HG02852 (cell line): ENCODE data around the gene ITGAV.
A peak's percentile ranks its signal among the peaks of the same experiment; 100 is the strongest.

ENCODE experiments used
- ATAC-seq: cut with Tn5 transposase; IDR thresholded peaks from one replicate; pipeline ENCODE4 v1.9.1; 2021; ENCODE audit warnings: mild to moderate bottlenecking, moderate library complexity; ENCODE audit not compliant: unreplicated experiment

The ITGAV gene

DNA sequence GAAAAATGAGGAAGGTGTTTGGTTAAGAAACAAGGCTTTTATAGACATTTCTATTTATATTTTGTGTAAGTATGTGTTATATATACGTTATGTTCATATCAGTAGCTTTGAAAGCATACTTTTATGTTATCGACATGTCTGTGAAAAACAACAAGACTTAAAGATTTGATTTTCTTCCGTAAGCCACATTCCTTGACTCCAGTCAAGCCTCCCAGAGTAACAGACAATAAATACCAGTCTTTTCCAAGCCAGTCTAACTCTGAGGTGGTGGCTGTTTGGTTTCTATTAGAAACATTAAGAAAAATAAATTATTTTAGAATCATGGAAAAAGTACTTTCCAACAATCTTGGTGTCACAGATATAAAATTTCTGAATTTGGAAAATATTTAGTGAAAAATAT lies 16.3 kb upstream of the ITGAV start:
- ATAC-seq = no peak

DNA sequence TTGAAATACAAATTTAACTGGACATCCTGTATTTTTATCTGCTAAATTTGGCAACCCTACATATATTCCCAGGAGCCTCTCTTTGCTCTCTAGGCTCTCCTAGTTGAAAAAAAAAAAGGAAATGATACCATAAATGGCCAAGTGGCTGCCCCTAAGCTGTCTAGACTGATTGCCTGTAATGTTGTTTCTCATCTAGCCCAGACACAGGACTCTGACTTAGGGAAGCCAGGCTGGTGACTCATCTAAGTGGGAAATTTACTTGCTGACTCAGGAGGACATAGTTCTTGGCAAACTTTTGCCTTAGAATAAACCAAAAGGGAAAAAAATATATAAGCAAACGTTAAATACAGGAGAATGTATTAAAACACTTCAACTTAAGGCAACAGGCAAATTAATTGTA lies 14.6 kb upstream of the ITGAV start:
- ATAC-seq = peak; percentile 67

DNA sequence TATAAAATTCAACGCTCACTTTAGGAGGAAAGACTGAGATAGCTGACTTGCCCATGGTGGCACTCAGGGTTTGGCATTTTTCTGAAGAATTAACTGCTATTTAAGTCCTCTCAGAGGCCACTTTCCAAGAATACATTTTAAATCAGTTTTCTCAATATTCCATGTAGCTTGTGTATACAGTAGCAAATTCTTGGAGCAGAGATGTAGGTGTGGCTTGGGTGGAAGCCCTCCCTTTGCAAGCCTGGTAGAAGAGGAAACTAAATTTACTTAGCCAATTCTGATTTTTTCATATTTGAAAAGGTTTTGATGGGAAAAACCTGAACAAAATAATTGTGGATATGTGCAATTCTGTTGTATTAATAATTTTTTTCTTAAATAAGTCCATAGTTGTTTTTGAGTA lies 14.0 kb upstream of the ITGAV start:
- ATAC-seq = no peak

DNA sequence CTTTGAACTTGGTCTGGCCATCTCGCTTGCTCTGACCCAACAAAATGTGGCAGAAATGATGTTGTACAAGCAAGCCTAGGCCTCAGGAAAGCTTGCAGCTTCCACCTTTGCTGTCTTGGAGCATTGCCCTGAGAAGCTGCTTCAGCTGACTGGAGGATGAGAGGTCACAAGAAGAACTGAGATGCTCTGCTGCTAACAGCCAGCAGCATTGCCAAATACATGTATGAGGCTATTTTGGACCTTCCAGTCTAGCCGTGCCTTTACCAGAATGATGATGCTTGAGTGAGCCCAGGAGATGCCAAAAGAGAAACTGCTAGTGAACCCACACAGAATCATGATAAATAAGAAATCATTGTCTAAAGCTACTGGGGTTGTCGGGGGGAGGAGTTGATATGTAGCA lies 13.2 kb upstream of the ITGAV start:
- no peak for ATAC-seq

DNA sequence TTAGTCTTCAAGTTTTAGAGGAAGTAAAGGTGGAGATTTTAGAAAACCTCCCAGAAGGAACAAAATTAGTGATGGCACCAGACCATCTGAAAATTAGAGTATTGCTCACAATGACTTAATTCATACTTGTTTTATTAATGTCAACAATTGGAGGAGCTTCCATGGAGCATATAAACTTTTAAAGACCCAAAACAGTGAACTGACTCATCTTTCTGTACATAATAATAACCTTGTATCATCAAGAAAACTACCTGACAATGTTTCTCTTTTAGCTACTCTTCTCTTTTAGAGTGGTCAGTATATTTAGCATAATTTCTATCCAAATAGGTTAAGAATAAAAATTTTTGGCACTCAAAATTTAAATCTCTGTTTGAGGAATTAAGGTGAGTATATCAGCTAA lies 7.2 kb upstream of the ITGAV start:
- ATAC-seq = no peak

DNA sequence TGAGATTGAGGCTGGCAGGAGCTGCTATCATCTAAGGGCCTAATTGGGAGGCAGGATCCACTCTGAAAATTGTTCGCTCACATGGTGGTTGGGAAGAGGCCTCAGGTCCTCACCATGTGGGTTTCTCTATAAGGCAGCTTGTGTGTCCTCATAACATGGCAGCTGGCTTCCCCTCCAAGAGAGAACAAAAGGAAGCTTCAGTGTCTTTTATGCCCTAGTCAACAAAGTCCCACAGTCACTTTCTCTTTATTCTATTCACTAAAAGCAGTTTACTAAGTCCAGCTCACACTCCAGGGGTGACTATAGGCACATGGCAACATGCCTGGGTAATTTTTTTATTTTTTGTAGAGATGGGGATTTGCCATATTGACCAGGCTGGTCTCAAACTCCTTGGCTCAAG lies 5.8 kb upstream of the ITGAV start:
- no peak for ATAC-seq

DNA sequence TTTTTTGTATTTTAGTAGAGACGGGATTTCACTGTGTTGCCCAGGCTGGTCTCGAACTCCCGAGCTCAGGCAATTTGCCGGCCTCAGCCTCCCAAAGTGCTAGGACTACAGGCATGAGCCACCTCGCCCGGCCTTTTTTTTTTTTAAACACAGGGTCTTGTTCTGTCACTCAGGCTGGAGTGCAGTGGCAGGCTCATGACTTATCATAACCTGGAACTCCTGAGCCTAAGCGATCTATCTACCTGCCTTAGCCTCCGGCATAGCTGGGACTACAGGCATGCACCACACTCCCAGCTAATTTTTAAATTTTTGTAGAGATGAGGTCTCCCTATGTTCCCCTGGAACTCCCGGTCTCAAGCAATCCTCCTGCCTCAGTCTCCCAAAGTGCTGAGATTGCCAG lies 1.4 kb upstream of the ITGAV start:
- no peak for ATAC-seq

DNA sequence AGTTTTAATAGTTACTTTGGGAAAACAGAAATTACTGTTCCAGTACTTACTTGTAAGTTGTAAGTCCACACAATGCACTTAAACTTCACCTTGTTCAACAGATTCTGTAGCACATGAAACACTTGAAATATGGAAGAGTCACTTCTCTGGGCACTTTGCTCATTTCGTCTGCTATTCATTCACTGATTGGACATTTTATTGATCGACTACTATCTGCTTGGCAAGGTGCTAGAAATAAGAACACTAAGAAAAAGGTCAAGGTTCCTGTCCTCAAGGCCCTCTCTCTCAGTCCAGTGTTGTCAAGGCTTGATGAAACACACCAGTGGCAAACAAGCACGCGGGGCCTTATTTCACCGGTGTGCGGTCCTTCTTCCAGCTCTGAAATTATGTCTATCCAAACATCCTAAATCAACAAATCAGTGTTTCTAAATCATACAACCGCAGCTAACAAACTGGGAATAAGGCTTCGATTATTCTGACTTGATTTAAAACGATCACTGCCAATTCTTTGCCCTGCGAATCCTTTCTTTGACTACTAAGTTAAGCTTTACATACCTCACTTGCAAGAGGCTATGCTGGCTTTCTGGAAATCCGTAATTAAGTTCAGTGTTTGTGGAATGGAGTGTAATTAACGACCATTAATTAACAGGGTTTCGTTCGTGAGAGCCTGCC lies 780 bp upstream of the ITGAV start:
- no peak for ATAC-seq

DNA sequence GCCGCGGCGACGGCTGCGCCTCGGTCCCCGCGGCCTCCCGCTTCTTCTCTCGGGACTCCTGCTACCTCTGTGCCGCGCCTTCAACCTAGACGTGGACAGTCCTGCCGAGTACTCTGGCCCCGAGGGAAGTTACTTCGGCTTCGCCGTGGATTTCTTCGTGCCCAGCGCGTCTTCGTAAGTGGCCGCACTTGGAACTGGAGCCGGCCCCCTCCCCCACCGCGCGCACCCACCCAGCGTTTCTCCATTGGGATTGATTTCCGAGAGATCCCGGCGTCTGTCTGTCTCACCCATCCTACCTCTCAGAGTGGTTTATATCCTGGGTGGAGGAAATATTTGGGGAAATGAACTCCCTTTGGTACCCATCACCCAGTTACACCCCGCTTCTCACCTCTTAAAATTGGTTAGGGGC lies 498 bp downstream of the ITGAV start:
- no peak for ATAC-seq

DNA sequence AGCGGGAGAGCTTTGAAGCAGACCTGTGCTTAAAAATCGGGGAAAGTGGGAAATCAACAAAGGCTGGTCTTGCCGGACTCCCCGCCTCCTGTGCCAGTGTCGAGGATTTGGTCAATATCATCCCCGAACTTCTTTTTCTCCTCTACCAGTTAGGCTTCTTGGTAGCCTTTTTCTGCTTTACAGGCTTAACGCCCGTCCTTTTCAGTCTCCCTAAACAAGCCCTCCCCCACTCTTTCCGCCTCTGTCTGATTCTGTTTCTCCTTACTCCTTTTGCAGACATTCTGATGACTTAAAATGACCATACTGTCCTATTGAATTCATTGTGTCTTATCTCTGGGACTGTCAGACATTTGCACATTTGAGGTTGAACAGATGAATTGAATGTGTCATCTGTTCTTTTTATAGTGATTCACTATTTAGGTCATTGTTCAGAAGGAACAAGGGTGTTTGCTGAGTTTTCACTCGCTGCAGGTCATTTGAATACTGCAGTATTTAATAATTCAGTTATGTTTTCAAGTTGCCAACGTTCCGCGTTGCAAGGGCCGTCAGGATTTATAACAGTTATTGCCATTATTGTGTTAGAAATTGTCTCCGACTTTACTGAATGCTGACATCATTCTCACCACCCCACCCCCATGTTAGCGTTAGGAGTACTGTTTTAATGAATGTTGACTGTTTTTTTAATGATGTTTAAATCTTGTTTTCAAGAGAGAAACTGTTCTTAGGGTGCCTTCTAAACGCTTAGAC lies 1.1 kb downstream of the ITGAV start:
- peak; percentile 9 for ATAC-seq

DNA sequence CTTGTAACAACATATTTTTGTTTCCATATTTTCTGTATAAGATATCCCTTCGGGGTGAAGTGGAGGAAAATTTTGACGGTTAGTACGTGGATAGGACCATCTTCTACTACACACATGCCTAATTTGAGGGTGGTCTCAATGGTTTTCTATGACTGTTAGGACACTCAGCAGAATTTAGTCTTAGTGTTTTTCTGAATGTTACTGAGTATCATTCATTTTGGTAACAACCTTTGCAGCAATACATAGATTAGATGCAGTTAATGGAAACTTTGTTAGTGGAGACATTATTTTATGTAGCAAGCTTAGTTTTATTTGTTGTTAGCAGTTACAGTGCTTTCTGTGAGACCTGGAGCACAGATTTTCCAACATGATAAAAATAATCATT lies 1.6 kb downstream of the ITGAV start:
- no peak for ATAC-seq

DNA sequence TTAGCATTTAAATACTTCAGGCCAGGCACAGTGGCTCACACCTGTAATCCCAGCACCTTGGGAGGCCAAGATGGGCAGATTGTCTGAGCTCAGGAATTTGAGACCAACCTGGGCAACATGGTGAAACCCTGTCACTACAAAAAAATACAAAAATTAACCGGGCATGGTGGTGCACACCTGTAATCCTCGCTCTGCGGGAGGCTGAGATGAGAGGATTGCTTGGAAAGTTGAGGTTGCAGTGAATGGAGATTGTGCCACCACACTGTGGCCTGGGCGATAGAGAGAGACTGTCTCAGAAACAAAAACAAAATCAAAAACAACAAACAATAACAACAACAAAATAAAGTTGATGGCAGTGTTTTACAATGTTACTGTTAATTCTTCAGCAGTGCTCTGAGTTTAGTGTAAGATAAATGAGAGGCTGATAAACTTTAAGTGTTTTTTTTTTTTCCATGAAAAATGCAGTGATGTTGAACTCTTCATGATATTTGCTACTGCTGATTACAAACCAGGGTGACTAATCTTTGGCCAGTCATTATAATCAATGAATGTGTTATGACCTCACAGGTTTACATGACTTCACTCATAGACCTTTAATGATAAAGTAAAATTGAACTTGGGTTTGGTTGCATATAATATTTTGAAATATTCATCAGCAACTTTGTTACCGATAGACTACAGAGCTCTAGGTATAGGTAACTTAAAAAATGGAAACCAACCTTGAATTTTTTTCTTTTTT lies 2.5 kb downstream of the ITGAV start:
- no peak for ATAC-seq

DNA sequence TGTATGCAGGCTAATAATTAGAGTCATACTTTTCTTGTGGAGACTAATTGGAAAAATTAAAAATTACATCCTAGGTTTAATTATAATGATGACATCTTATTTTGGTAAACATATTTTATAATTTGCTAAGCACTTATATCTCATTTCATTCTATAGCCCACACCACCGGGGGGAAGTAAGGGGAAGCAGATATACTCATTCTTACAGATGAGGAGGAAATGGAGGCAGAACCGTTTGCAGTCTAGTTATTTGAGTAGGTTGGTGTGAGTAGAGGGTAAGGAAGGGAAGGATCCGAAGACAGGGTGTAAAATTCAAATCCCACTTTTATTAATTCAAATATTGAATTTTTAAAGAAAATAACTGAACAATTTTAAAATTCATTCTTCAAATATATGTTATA lies 3.7 kb downstream of the ITGAV start:
- ATAC-seq = no peak

DNA sequence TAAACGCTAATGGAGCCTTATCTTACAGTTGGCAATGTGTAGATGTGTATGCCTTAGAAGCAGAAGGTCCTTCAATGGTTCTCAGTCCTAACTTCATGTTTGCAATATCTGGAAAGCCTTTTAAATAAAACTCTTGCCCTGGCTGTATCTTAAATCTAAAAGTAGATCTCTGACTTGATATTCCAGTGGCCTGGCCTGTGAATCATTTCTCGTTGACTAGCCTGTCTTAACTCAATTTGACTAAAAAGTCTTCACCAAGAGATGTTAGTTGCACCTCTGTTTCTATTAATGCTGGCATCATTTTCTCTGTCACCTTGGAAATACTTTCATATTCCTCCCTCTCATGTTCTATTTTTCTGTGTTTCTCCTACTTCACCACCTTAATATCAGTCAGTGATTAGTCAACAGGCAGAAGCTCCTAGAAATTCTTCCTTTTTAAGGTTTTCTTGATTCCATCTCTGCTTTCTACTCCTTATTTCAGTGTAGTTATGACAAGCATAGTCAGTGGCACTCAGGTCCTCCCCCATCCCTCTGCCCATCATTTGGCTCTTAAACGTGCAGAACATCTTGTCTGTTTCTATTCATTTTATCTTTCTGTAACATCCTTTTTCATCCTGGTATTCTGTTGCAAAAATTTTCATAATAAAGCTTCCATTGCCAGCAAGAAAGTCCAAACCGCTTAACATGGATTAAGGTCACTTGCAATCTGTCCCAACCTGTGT lies 4.3 kb downstream of the ITGAV start:
- no peak for ATAC-seq

DNA sequence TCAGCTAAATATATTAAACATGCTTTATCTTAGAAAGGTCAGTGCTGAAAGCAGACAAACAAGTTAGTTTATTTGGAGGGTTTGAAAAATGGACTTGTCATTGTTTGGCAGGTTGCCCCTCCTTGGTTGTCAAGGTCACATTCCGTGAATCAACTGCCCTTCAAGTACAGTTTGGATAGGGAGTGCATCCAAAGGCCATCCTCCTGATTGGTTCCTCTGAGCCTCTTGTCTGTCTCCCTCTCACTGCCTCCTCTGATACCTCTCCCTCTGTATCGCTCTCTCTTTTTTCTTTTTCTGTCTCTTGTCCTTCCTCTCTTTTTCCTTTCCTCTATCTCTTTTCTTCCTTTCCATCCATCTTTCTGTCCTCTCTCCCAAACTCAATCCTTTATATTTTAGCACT lies 5.4 kb downstream of the ITGAV start:
- no peak for ATAC-seq

DNA sequence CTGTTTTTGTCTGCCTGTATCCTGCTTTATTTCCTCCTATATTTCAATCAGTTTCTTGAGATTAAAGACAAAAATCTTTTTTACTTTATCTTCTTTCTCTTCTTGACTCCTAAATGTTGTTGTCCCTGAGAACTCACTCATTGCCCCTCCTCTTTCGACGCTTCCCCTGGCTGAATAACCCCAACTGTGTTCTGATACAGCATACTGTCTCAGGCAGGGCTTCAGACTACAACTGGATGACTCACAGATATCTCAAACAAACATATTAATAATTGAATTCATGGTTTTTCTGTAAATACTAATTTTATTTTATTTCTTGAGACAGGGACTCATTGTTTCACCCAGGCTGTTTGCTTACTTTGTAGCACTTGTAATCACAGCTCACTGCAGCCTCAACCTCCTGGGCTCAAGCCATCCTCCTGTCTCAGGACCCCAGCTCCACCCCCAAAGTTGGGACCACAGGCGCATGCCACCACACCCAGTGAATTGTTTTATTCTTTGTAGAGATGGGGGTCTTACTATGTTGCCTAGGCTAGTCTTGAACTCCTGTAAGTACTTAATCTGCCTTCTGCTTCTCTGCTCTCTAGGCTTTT lies 9.4 kb downstream of the ITGAV start:
- ATAC-seq = no peak

DNA sequence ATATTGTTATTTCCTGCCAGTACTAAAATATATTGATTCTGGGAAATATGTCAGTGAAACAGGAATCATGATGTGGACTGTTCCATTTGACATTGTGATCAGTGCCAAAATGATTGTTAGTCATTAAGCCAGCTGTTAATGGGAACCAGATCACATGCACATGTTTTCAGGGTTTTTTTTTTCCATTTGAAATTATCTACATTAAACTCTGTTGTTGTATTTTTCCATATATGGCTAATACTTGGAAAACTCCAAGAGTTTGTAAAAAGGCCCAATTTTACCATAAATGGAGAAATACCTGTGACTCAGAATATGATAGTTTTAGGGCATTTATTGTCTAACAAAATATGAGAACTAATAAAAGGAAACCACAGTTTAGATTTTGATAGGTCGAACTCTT lies 13.4 kb downstream of the ITGAV start:
- no peak for ATAC-seq

DNA sequence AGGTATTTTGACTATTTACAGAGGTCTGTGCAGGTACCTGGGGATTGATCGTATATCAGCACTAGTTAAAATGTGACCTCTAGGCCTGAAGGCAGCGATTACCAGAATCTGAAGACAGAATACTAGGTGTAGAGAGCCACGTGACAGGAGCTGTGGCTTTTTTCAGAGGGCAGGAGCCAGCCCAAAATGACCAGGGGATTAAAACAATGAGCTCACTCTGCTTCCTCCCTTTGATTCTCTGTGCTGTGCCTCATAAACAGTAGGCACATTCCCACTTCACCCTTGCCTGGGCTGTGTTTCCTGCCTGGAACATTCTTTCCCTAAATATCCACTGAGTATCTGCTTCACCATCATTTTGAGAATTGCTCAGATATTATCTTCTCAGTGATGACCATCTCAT lies 15.2 kb downstream of the ITGAV start:
- no peak for ATAC-seq

DNA sequence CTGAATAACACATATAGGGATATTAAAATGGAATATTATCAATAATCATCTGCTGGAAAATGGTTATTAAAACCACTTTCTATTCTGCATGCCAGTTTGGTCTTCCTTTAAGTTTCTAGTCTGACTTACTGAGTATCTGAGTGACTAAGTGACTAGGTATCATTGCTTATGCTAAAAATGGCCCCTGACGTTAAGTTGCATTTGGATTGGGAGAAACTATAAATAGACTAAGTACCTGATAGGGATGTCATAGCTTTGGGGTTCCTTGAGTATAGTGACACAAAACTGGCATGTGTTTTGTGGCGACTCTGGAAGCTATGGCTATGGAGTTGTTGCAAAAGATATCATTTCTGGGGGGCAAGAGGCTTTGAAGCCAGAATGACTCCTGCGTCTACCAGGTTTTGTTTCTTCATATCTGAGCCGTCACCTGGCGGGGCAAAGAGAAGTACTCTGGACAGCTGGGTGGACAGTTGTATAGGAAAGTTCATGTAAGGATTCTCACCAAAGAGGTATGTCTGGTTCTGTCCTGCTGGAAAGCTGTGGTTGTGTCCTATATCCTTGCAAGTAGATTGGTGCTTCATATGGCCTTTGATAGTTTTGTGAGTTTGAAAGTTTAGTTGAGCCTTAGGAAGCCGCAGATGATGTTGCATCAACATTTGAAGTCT lies 17.9 kb downstream of the ITGAV start:
- ATAC-seq = no peak

DNA sequence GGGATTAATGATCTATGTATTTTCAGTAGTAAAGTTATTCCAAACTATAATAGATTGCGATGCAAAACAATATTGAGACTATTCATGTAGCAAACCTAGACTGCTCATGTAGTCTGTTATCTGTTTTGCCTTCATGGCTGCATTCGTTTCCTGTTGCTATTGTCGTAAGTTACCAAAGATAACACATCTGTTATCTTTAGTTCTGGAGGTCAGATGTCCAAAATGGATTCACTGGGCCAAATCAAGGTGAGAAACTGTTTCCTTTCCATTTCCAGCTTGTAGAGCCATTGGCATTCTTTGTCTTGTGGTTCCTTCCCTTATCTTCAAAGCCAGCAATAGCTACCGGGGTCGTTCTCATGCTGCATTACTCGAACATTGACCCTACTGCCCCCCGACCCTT lies 20.9 kb downstream of the ITGAV start:
- ATAC-seq = no peak

DNA sequence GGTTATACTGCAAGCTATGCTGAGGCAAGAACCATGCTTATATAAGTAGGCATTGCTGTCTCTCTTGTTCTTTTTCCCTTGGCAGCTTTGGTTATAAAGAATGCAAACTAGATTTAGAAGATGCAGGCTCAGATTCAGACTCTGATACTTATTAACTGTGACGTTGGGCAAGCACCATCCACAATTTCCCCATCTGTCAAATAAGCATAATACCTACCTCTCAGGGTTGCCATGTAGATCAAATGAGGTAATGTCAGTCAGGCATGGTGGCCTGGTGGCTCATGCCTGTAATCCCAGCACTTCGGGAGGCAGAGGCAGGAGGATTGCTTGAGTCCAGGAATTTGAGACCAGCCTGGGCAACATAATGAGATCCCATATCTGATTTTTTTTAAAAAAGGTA lies 21.7 kb downstream of the ITGAV start:
- ATAC-seq = no peak
